ENCODE data around the gene CNTN4.
"Not testable (repeated sequence)": the region's sequence is repeated elsewhere in the genome, so short reads cannot be mapped to it uniquely, and the experiment has no call there.

Gene CNTN4

DNA sequence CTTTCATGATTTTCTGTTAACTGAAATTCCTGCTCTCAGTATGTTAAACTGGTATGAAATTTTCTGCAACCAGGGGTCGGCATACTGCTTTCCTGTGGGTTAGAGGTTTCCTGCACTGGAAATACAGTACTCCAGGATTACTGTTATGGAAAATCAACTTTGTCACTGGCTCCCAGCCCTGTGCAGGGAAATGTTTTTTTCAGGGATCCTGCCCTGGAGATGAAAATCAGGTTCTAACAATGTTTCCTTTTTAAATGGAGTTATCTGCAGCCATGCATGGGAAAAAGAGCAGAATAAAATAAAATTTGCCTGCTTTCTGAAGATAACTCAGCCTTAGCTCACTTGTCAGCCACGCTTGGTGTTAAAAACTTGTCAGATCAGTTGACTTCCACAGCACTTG, 791.1 kb downstream of the CNTN4 start:
- no peak for DNase-seq (ENCODE audit: low read depth in 2 of 3, low spot score in 1 of 3)

DNA sequence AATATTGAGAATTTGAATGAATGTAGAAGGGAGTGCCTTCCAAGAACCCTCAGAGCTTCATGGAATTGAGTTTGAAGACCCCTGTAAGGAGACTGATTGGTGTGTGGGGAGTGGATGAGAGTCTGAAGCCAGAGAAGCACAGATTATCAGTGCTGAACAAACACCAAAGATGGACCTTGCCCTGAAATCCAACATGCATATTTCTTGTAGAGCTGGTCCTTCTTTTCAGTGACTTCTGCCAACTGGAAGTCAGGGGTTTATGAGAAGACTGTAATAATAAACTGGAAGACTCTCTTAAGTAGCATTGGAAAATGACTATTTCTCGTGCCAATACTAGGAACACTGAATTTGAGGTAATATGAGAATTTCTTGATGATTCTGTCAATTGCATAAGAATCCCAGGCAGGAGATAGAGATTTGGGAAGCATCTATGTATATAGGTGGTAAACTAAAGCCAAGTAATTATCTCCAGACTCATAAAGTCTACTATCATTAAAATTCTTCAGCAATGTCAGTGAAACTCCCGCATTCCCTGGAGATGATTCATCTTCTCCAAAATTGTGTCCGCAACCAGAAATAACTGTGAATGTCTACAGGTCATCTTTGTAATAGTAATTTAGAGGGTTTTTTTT, 797.8 kb downstream of the CNTN4 start:
- no peak for DNase-seq (ENCODE audit: low read depth in 2 of 3, low spot score in 1 of 3)

DNA sequence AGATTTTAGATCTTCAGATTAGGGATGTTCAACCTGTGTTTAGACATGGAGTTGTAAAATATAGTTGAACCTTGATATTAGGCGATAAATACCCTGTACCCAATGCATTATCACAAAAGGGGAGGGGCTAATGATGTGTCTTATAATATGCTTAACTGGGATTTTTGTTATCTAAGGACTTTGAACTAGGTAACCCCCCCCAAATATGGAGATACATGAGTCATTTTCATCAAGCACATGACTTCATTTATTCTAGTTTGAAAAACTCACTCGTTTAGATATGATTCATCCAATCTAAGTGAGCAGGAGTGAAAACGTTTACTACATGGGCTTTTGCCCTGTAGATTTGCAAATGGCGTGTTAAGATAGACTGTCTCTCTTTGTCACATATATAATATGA, 799.2 kb downstream of the CNTN4 start:
- DNase-seq (ENCODE audit: low read depth in 2 of 3, low spot score in 1 of 3) = no peak

DNA sequence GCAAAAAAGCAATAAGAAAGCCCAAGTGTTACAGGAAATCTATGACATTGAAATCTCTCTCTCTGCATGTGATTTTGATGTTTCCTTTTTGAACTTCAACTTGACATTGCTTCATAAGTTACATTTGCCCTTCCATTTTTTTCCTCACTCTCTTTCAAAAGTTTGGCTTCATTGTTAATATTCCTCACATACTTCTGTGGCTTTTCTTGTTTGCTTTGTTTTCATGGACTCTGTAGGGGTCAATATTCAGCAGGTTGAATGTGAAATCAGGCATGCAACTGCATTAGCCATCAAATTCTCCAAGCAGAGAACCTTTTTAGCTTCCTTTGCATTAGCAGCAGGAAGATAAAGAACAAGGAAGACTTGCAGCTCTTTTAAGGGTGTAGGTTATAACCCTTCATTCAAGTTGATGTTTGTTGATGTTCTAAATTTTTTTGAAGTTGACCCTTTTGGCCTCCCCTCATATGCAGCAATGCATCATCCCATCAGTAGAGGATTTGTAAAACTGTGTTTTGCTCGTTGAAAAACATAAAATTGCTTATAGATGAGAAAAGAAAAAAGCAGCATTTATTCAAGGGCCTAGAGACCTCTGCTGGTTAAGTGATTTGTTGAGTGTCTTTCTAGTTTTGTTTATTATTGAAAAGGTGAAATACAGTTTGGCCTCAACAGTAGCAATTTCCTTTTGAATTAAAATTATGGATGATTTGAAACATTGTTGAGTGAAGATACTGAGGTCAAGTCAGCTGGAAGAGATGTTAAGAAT, 800.1 kb downstream of the CNTN4 start:
- no peak for DNase-seq (ENCODE audit: low read depth in 2 of 3, low spot score in 1 of 3)

DNA sequence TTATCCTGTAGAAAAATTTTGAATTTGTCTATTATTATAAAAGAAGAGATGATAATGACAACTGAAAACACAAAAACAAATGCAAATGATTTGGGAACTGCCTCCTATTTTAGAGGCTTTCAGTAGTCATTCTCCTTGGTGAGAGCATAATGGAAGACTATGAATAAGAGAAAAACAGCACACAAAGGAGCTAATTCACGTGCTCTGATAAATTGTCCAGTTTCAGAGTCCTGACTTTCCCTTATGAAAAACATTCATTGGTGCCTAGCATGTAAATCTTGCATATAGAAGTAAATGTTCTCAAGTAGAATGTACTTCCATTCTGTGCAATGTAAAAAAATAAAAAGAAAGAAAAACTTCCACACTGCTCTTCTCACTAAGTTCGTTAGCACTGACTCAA, 805.4 kb downstream of the CNTN4 start:
- DNase-seq (ENCODE audit: low read depth in 2 of 3, low spot score in 1 of 3) = no peak

DNA sequence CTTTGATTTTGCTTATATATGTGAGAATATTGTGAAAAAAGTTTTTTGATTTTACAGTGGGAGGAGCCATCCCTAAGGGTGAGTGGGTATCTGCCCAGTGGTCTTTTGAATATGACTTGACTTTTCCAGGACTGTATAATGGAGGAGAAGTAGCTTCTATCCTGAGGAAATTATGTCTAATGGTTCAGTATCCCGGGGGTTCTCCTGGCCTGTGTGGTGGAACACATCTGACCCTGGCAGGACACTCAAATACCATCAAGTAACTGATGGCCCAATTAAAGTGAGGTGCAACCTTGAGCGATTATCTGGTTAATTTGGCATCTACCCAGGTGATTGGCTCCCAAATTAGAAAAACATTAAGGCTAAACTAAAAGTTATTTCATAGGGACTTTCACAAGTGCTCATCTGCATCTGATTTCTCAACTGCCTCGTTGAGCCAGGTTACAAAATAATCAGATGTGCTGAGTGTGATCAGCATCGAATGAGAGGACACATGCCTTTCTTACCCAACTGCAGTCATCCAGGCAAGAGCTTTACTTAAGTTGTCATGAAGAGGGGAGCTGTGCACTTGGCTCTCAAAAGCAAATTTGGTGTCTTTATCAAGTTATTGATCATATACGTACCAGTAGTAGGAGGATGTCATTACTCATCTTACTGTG, 810.2 kb downstream of the CNTN4 start:
- DNase-seq (ENCODE audit: low read depth in 2 of 3, low spot score in 1 of 3) = no peak

DNA sequence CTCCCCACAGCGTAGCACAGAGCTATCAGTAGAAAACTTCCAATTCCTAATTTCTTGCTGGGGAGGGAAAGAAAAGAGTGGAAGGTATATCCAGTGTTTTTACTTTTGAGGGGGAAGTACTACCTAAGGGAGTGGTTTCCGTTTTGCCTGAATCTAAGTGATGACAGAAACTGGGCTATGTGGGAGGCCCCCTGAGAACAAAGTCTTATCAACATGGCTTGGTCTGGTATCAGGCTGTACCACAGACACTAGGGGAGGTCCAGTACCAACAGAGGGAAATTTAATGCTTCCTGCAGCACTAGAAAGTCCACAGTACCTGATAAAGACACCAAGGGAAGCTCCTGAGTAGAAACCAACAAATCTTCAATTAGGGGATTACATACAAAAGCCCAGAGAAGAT, 812.3 kb downstream of the CNTN4 start:
- DNase-seq (ENCODE audit: low read depth in 2 of 3, low spot score in 1 of 3) = no peak

DNA sequence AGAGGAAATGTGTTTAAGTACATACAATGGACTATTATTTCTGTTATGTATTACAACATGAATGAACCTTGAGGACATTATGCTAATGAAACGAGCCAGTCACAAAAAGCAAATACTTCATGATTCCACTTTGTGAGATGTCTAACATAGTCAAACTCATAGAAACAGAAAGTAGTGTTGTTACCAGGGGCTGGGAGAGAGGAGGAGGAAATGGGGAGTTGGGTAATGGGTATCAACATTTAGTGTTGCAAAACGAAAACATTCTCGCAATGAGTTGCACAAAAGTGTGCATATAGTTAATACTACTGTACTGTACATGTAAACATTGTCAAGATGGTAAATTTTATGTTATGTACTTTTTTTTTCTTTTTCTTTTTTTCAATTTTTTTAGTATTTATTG, 817.2 kb downstream of the CNTN4 start:
- DNase-seq (ENCODE audit: low read depth in 2 of 3, low spot score in 1 of 3) = no peak

DNA sequence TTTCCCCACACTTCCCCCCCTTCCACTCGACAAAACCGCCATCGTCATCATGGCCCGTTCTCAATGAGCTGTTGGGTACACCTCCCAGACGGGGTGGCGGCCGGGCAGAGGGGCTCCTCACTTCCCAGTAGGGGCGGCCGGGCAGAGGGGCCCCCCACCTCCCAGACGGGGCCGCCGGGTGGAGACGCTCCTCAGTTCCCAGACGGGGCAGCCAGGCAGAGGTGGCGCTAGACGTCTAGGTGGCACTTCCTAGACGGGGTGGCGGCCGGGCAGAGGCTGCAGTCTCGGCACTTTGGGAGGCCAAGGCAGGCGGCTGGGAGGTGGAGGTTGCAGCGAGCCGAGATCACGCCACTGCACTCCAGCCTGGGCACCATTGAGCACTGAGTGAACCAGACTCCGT, 818.0 kb downstream of the CNTN4 start:
- DNase-seq (ENCODE audit: low read depth in 2 of 3, low spot score in 1 of 3) = not testable (repeated sequence)

DNA sequence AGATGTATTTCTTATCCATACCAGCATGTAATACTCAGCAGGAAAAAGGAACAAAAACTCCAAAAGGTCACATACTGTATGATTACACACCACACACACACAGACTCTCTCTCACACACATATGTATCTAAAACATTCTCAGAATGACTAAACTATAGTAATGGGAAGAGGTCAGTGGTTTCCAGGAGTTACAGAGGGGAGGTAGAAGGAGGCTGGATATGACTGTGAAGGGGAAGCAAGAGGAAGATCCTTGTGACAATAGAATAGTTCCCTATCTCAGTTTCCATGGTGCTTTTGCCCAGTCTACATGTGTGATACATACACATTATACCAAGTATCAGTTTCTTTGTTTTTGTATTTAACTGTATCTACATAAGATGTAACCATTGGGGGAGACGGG, 821.4 kb downstream of the CNTN4 start:
- DNase-seq (ENCODE audit: low read depth in 2 of 3, low spot score in 1 of 3) = no peak

DNA sequence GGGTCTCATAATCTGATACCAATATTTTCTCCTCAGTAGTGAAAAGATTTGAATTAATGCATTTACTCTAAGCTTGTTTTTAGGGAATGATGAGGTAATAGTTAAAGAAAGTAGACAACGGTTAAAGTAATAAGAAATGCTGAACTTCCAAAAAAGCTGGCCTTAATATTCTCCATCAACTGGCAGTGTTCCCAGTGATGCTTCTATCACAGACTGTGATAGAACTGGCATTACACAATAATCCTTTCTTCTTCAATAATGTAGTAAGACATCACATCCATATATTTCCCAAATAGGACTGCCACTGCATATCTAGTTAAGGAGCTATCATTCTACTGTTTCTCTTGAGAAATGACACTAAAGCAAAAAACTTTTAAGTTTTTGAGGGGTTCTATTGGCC, 822.8 kb downstream of the CNTN4 start:
- no peak for DNase-seq (ENCODE audit: low read depth in 2 of 3, low spot score in 1 of 3)

DNA sequence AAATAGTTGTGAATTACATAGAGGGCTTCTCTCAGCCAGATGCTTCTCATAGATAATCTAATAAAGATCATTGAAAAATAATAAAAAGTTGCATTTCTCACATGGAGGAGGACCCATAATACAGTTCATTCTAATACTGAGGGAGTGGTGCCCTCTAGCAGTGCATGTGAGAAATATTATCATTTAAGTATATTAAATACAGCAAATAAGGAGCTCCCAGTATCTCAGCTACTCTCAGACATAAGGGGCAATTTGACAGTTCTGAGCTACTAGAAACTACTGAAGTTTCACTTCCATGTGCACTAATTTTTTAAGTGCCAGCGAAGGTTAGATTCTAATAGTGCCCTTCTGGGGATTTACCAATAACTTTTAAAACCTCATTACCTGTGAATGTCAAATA, 823.2 kb downstream of the CNTN4 start:
- DNase-seq (ENCODE audit: low read depth in 2 of 3, low spot score in 1 of 3) = no peak

DNA sequence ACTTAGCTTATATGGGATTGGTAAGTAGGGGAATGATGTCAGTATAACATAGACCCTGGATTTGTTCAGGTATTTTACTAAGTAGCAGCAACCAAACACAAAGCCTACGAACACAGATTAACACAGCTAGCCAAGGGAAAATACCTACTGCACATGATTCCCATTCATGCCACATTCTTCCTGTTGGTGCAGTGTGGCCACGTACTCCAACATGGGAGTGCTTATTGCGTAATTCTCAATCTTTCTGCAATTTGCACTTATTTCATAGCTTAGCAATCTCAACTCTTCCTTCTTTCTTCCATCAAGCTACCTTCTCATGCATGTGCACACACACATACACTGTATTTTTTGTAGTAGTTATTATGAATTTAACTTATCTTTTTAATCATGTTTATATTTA, 824.7 kb downstream of the CNTN4 start:
- DNase-seq (ENCODE audit: low read depth in 2 of 3, low spot score in 1 of 3) = no peak

DNA sequence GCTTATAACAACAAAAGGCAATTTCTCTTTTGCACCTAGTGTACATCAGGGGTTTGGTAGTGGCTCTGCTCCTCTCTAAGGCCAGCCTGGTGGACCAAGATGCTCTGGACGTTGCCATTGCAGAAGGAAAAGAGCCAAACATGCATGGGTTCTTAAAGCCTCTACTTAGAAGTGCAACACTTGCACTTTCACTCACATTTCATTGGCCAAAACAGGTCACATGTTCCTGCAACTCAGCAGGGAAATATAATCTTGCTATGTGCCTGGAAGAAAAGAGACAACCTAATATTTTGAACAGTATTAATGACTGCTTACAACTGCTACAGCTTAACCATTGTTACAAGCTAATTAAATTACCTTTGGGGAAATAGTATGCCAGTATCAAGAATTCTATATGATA, 828.6 kb downstream of the CNTN4 start:
- DNase-seq (ENCODE audit: low read depth in 2 of 3, low spot score in 1 of 3) = no peak

DNA sequence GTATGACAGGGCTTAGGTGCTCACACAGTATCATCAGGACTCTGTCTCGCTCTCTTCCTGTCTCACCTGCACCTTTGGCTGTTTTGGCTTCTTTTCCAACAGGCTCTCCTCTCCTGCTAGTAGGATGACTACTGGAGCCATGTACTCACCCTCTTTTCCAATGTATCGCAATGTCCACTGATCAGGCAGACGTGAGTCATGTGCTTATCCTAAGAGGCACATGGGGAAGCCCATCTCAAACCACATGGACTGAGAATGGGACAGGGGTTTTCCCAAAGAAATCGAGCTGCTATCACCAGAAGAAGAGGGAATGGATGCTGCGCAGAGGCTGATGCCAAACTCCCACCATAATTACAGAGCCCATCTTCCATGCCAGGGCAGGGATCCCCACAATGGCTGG, 830.9 kb downstream of the CNTN4 start:
- no peak for DNase-seq (ENCODE audit: low read depth in 2 of 3, low spot score in 1 of 3)

DNA sequence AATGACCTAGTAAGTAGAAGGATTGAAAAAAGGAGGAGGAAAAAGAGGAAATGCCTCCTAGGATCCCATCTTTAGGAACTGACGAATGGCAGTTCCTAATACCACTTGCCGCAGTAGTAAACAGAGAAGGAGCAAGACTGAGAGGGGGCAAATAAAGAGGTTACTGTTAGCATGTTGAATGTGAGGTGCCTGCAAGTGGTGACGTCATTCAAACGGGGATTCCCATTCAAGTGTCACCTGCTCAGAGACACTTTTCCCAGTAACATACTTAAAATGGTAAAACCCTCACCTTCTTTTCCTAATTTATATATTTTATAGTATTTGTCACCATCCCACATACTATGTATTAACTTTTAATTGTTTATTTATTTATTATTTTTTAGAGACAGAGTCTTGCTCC, 832.6 kb downstream of the CNTN4 start:
- DNase-seq (ENCODE audit: low read depth in 2 of 3, low spot score in 1 of 3) = no peak

DNA sequence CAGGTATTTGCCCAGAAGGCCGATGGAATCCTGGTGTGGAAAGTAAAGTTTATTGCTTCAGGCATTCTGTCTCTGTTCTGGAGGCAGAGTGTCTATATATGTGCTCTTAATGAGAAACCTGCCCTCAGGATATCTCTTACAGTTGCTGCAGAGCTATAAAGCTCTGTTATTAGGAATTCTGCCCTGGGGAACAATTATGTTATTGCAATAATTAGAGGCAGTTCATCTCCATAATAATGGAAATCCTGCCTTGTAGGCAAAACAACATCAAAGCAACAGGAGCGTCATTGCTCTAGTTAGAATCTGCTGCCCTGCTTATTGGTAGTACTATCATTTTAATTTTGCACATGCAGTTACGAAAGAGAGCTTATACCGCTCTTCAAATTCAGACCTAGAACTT, 835.9 kb downstream of the CNTN4 start:
- DNase-seq (ENCODE audit: low read depth in 2 of 3, low spot score in 1 of 3) = no peak

DNA sequence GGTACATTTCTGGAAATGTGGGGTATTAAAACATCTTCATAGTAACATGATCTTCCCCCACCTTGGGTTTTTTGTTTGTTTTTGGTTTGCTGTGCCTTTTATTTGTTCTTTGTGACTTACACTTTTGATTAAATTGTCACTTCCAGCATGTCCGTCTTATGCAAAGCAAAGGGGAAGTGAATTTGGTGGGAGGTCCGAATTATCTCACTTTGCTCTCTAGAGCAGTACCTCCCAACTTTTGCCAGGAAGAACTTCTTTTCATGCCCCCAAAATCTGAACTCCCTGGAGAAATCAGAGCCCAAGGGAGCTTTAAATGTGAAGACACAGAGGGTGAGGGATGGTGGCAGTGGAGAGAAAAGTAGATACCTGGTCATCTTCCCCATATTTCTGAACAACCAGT, 838.4 kb downstream of the CNTN4 start:
- no peak for DNase-seq (ENCODE audit: low read depth in 2 of 3, low spot score in 1 of 3)

DNA sequence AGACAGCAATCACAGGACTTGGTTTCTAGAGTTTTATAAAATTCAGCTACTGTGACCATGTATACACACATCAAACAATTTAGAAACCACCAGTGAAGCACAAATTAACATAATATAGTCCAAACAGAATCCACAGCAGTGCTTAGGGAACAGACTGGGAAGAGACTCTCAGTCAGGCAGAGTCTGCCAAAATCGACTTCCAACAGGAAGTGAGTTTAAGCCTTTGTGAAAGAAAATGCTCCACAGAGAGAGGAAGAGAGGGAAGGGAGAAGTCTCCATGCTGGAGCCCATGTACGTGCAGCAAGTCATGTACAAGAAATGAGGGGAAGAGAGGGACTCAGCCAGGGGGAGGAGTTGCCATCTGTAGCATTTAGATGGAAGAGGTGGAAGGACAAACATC, 838.9 kb downstream of the CNTN4 start:
- no peak for DNase-seq (ENCODE audit: low read depth in 2 of 3, low spot score in 1 of 3)

DNA sequence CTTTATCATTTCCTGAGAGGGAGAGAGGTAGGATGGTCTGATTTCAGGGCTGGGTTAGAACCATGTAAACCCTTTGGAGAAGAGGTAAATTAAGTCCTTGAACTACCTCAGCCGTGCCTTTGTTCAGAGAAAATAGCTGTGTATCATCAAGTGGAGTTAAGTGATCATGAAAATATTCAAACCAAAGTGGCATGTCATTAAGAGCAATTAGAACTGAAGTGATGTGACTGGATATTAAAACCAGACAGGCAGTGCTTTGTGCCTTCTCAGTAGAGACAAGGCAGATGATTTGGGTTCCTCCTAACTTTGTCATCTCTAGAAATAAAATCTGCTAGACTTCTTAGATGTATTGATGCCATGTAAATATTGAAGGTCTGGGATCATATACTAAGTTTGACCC, 840.0 kb downstream of the CNTN4 start:
- DNase-seq (ENCODE audit: low read depth in 2 of 3, low spot score in 1 of 3) = no peak

DNA sequence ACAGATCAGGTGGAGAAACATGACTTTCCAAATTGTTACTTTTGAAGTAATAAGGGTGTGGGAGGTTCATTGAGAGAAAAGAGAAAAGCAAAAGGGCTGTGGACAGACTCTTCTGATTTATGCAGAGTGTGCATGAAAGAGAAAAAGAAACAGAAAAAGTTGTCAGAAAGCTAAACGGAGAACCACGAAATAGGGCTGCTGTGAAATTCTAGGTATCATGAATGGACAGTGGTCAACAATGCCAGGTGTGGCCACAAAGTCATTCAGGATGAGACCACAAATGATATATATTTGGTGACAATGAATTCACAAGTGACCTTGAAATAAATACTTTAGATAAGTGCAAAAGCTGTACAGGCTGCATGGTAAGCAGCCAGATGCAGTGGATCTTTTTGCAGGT, 841.4 kb downstream of the CNTN4 start:
- no peak for DNase-seq (ENCODE audit: low read depth in 2 of 3, low spot score in 1 of 3)

DNA sequence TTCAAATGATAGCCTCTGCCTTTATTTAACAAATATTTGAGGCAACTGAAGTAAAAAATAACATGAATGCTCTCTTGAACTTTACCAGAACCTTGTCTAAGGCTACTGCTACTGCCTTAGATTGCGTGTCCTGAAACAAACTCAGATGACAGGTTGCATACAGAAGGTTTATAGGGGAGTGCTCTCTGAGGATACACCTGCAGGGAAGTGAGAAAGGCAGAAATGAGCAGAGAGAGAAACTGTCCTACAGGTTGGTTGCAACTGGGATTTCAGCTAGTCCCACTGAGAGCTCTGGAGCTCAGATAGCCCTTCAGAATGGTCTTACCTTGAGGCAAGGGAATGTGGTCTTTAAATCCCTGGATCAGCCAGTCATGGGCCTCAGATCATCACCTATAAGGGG, 846.0 kb downstream of the CNTN4 start:
- DNase-seq (ENCODE audit: low read depth in 2 of 3, low spot score in 1 of 3) = no peak

DNA sequence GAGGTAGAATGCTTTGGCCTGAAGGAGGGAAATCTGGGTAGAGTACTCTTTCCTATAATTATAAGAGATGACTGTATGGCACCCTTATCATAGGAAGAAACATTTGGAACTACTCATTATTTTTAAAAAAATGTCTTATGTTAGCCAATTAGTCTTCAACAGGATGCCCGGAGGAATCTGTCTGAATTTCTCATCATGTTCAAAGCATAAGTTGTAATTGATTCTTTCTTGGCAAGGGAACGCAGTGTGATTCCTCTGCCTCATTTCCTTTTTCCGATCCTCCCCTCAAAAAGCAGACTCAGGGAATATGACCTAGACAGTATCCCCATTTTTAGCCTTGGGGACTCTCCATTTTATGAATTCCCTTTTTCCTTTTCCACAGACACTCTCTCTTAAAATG, 846.5 kb downstream of the CNTN4 start:
- no peak for DNase-seq (ENCODE audit: low read depth in 2 of 3, low spot score in 1 of 3)

All from stimulated activated CD4-positive, alpha-beta T cell treated with anti-CD3 and anti-CD28 coated beads, Interleukin-12 subunit alpha, Interleukin-12 subunit beta, amount 100 ng/mL, for 48 hours (primary cell).